NCI-H748 treated with DMSO at 0.1 percent for 48 hours (cell line): Measurements from ENCODE around the gene TUBGCP2.

ENCODE experiments used
- DNase-seq: peaks from one replicate; lab custom pipeline; 2025; lab: John Stamatoyannopoulos, UW

The TUBGCP2 gene

DNA sequence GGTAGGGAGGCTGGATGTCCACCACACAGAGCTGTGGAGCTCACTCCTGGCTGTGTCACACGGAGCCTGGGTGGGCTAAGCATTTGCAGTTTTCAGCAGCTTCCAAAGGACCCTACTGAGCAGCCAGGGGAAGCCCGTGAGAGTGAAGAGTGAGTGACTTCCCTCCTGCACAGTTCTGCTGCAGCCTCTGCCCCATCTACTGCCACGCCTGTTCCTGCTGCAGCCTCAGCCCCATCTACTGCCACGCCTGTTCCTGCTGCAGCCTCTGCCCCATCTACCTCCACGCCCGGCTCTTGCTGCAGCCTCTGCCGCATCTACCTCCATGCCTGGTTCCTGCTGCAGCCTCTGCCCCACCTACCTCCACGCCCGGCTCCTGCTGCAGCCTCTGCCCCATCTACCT lies 44.2 kb downstream of the TUBGCP2 start:
- no peak for DNase-seq

DNA sequence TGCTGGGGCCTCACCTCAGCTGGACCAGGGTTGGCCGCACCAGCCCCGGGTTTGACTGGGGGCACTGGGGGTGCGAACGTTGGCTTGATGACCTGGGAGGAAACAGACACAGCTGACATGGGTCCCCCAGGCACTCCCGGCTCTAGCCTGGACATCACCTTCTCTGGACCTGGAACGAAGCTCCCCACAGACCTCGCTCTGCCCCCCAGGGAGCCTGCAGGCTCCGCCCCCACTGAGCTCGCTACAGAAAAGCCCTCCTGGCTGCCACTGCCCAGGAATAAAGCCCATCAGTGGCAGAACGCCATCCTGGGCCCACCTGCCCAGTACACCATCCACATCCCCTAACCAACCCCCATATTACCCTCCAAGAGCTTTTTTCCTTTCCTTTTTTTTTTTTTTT lies 45.0 kb downstream of the TUBGCP2 start:
- no peak for DNase-seq

DNA sequence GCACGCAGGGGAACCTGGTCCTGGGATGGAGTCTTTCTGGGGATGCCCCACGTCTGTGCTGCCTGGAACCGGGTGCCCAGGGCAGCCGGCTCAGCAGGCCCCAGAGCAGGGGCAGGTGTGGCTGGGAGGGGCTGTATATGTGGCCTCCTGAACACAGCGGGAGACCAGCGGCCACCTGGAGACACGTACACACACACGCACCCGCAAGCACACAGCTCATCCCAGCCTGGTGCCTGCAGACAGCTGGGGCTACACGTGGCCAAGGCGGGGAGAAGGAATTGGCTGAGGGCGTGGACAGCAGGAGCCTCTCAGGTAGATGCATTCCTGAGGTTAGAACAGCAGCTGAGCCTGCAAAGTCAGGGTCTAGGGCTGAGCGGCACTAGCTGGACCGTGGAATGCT lies 46.0 kb downstream of the TUBGCP2 start:
- peak; percentile 2 for DNase-seq

DNA sequence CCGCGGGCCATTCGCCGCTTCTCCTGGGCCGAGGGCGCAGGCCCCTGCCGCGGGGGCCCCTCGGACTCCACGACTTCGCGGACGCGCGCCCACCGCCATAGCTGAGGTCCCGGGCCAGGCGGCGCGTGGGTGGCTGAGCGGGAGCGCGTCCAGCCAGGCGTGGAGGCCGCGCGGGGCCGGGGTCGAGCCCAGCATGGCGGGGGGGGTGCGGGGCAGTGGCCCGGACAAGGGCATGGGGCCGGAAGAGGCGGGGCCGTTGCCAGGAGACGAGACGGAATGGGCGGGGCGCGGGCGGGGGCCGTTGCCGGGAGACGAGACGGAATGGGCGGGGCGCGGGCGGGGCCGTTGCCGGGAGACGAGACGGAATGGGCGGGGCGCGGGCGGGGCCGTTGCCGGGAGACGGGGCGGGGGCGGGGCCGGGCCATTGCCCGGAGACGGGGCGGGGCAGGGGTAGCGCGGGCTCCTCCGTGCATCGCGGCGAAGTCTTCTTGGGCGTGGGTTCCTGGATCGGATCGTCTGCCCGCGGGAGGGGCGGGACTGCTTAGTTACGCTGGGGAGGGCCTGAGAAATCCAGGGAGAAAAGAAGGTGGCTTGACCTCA lies 46.8 kb downstream of the TUBGCP2 start:
- DNase-seq, result peak; percentile 37

GRCh38 chr10:133260895-133261725 lies 47.6 kb downstream of the TUBGCP2 start:
- DNase-seq, result no peak

GRCh38 chr10:133259602-133259989 lies 49.1 kb downstream of the TUBGCP2 start:
- no peak for DNase-seq

- no peak for DNase-seq
These were observed 49.7 kb downstream of the TUBGCP2 start for GRCh38 chr10:133258818-133259601.

DNA sequence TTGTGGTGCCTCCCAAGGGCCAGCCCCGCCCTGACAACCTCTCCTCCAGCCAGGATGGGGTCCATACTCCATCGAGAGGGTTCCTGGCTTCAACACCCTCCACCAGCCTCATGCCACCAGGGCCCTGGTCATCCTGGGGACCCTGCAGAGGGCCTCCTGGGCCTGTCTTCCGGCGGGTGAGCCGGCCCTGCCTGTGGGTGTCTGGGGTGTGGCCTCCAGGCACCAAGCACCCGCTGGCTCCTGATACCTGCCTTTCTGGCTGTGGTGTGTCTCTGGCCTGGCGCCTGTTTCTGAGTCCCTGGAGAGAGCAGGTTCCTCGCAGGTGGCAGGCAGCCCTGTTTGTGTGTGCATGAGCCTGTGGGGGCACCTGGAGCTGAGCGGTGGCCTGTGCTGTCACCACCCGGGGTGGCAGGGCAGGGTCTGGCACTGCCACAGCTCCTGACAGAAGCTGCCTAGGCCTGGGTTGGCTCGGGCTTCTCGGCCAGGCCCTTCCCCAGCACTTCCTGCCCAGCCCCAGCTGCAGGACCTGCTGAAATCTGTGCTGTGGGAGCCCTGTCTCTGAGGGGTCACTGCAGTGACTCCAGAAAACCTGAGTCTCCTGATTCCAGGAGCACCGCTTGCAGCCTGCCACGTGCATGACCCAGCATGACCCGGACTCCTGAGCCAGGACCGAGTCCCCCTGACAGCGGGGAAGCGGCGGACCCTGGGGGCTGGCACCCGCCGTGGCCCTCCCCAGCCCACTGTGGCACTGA lies 50.4 kb downstream of the TUBGCP2 start:
- DNase-seq, result no peak

GRCh38 chr10:133257489-133258065 lies 51.1 kb downstream of the TUBGCP2 start:
- no peak for DNase-seq

DNA sequence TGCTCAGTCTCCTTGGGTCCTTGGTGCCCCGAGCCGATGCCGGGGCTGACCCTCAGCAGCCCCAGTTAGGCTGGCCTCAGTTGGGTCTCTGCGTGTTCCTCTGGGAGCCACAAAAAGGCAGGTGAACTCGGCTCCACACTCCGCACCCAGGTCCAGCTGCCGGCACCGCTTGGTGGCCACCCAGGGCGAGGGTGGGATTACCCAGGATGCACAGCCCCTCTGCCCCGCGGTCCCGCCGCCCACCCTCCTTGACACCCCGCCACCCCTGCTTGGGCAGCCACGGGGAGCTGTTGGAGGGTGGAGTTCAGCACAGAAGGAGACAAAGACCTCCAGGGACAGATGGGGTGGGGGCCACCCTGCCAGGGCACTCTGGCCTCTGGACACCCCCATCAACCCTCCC lies 53.3 kb downstream of the TUBGCP2 start:
- no peak for DNase-seq

DNA sequence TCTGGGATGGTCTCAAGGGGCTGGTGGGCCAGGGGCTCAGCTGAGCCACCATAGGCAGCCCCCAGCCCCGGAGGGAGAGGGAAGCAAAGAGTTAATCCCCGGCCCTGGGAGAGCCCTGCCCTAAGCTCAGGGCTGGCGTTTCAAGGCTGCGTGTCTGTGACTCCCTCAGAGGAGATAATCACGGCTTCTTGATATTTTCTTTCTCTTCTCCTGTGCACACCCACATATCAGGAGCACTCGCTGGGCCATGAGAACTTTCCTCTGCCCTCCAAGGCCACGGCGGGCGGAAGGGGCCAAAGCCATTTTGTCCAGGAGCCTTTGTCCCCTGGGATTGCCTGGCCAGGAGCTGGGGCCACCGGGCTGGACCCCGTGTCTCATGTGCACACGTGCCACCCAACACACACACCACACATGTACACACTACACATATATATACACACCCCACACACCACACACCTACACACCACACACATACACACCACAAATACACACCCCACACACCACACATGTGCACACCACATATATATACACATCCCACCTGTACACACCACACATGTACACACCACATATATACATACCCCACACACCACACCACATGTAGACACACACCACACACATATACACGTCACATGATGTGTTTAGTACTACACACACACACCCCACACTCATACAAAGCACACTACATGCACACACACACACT lies 54.1 kb downstream of the TUBGCP2 start:
- DNase-seq, result no peak

DNA sequence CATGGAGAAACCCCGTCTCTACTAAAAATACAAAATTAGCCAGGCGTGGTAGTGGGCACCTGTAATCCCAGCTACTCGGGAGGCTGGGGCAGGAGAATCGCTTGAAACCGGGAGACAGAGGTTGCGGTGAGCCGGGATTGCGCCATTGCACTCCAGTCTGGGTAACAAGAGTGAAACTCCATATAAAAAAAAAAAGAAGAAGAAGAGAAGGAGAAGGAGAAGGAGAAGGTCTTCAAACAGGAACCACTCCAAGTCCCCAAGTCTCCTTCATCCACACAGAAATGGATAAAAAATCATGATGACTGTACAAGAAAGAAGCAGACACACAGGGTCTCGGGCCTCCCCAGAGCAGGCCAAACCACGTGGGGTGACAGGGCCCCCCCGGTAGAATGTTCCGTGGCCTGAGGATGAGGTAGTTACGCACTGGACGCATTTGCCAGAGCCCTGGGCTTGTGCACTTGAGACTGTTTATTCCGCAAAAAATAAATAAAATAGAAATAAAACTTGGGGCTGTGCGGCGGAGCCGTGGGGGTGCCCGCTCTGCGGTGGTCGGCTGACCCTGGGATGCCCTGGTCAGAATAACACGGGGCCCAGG lies 55.2 kb downstream of the TUBGCP2 start:
- no peak for DNase-seq

DNA sequence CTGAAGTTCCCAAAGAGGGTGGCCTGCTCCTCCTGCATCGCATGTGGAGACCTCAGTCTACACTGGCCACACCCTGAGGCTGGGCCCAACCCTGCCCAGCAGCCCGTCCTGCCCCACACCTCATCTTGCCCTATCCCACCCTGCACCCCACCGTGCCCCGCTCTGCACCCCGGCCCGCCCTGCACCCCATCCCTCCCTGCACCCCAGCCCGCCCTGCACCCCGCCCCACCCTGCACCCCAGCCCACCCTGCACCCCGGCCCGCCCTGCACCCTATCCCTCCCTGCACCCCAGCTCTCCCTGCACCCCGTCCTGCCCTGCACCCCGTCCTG lies 56.5 kb downstream of the TUBGCP2 start:
- DNase-seq, result no peak

DNA sequence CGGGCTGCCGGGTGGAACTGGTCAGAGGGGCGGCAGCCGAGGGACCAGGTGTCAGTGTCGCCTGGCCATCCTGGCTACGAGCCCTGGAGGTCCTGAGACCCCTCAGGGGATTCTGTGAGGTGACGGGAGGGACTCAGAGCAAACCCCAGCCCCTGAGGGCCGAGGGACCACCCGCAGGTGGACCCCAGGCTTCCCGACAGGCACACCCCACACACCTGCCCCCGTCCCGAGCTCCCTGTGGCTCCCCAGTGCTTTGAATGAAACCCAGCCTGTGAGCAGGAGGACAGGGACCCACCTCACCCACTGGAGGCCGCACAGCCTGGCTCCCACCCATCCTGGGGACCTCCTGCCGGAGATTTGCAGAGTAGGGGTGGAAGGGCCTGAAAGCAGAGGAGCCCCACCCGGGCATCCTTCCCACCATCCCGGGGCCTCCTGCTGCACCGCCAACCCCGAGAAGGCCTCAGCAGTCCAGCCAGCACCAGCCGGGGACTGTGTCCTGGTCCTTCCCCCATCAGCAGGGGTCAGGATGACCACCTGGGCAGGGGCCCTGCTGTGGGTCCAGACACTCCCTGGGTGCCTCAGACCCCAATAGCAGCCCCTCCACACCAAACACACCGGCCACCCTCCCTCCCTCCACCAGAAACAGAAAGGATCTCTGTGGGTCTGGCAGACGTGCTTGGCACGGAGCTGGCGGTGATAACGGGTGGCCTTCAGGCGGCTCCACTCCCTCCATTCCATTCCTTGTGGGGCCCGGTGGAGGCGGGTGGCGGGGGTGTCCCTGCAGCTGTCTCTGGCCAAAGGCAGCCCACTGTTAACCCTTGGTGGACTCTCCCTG lies 57.1 kb downstream of the TUBGCP2 start:
- no peak for DNase-seq

DNA sequence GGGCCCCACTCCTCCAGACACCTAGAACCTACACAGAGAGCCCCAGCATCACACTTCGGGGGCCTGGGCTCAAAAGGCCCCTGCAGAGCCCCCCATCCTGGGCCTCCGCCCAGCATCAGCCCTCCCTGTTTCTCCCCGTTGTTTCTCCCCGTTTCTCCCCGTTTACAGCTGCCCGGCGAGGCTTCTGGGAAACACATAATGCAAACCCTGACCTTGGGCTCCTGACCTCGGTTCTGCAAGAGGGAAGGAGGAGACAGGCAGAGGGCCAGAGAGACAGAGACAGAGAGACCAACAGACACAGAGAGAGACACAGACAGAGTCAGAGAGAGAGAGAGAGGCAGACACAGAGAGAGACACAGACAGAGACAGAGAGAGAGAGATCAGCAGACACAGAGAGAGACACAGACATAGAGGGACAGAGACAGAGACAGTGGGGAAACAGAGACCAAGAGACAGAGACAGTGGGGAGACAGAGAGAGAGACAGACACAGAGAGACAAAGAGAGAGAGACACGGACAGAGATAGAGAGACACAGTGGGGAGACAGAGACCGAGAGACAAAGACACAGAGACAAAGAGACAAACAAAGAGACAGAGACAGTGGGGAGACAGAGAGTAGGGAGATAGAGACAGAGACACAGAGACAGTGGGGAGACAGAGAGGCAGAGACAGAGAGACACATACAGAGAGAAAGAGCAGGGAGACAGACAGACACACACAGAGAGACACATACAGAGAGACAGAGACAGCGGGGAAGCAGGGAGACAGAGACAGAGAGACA lies 58.5 kb downstream of the TUBGCP2 start:
- DNase-seq, result no peak

- no peak for DNase-seq
These were observed 59.4 kb downstream of the TUBGCP2 start for GRCh38 chr10:133249094-133249780.

DNA sequence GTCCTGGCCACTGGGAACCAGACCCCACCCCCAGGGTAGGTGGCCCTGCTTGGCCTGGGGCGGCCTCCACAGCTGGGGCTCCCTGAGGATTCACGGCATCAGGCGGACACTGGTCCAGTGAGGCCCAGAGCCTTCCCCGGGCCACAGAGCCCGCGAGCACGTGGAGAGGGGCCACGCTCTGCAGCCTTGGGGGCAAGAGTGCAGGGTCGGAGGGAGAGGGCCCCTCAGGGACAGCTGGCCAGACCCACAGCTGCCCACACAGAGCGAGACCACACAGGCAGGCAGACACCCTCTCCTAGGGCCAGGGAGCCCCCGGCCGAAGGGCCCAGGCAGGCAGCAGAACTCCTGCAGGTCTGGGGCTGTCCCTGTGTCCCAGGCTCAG lies 60.3 kb downstream of the TUBGCP2 start:
- no peak for DNase-seq

DNA sequence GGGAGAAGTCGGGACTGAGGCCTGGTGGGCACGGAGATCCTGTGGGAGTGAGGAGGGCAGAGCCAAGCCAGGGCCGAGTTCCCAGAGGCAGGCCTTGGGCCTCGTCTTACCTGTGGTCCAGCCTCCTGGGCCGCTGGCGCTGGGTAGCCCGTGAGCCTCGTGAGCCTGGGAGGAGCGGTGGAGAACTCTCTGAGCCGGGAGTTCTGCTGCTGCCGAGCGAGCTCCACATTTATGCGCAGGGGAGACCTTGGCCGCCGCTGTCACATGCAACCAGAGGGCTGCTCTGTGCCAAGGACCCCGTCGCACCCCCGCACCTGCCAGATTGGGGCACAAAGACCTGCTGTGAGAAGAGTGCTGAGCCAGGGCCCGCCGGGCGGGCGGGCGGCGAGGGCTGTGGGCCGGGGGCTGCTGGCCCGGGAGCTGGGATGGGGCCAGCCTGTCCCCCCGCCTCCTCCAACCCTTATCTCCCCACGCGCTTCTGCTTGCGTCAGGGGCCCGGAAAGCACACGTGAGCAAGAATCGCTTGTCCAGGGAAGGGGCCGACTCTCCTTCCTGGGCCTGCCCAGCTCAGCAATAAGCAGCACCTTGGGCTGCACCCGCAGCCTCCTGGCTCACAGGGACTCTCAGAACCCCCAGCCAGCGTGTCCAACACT lies 60.9 kb downstream of the TUBGCP2 start:
- DNase-seq, result no peak
